ENCODE results near the gene TNS1. TPM values are rescaled to one million over a fixed set of nuclear protein-coding genes. Genes with fewer than 3 reads are reported as not detected.

Gene TNS1
- total RNA-seq, 3 donors from 2014 or later, result 0.50 to 1.2 (median 0.54) TPM

DNA sequence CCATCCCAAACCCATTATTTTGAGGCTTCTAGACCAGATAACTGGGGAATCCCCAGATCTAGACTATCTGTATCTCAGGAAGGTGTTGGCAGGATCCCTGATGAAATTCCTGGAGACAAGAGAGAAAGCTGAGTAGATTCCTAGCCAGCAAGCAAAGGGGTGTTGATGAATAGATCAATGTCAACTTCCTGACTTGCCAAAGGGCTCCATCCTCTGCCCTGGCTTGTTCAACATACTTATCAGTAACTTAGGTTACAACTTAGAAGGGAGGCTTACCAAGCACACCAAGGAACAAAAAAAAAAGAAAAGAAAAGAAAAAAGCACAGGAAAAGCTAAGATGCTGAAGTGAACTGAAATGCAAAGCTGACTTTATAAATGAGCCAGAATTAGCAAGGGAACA lies 53.3 kb downstream of the TNS1 start:
- no peak for ATAC-seq
- H3K4me3 Mint-ChIP-seq, result no peak overlapping the region

DNA sequence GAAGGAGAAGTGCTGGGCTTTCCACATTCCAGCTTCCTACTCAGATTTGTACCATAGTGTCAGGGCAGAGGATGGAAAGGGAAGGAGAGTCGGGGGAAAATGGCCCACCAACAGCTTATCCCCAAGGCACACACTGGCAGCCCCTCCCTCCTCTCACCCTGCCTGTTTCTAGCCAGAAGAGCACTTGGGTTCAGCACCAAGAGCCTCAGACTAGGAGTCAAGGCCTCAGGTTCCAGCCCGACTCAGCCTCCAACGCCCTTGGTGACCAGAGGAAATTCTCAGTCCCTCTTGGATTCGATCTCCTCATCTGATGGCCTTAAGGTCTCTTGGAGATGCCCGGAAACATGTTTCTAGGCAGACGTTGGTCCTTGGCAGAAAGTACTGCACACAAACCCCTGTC lies 53.9 kb downstream of the TNS1 start:
- DNase-seq (no peak), ATAC-seq (no peak)
- Mint-ChIP-seq H3K4me1 (ENCODE audit: low read depth) (no peaks in the 10 kb centered on the region), H3K27me3 (ENCODE audit: low read depth) (peaks cover 14% of the 10 kb centered on the region), H3K4me3 (no peak overlapping the region), H3K9me3 (no peaks in the 10 kb centered on the region), H3K36me3 (ENCODE audit: insufficient read depth) (no peaks in the 10 kb centered on the region)

More for the DNA sequence above, 53.3 kb downstream of the TNS1 start:
- peaks cover 15% of the 10 kb centered on the region for H3K27me3 Mint-ChIP-seq (ENCODE audit: low read depth)
- no peaks in the 10 kb centered on the region for H3K4me1 Mint-ChIP-seq (ENCODE audit: low read depth)
- no peaks in the 10 kb centered on the region for H3K9me3 Mint-ChIP-seq
- no peak for DNase-seq
- no peaks in the 10 kb centered on the region for H3K36me3 Mint-ChIP-seq (ENCODE audit: insufficient read depth)

DNA sequence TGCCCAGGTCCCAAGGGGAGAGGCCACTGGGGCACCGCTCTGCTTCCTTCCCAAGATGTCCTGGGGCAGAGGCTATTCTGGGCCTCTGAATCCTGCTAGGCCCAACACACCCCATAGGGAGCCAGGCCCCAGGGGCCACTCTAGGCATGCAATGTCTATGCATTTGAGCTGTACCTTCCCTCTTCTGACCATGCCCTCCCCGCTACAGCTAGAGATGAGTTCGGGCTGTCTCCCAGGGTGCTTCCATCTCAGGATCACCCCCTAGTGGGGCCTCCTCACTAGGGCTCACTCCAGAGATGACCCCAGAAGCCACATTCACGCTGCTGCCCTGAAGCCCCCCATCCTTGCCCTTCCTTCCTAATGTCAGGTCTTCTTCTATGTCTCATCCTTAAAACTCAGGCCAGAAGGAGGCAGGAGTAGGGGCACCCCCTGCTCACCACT lies 54.4 kb downstream of the TNS1 start:
- Mint-ChIP-seq H3K4me1 (ENCODE audit: low read depth) (no peaks in the 10 kb centered on the region), H3K27me3 (ENCODE audit: low read depth) (peaks cover 11% of the 10 kb centered on the region), H3K4me3 (no peak overlapping the region), H3K36me3 (ENCODE audit: insufficient read depth) (no peaks in the 10 kb centered on the region), H3K9me3 (no peaks in the 10 kb centered on the region)
- DNase-seq (no peak), ATAC-seq (no peak)

DNA sequence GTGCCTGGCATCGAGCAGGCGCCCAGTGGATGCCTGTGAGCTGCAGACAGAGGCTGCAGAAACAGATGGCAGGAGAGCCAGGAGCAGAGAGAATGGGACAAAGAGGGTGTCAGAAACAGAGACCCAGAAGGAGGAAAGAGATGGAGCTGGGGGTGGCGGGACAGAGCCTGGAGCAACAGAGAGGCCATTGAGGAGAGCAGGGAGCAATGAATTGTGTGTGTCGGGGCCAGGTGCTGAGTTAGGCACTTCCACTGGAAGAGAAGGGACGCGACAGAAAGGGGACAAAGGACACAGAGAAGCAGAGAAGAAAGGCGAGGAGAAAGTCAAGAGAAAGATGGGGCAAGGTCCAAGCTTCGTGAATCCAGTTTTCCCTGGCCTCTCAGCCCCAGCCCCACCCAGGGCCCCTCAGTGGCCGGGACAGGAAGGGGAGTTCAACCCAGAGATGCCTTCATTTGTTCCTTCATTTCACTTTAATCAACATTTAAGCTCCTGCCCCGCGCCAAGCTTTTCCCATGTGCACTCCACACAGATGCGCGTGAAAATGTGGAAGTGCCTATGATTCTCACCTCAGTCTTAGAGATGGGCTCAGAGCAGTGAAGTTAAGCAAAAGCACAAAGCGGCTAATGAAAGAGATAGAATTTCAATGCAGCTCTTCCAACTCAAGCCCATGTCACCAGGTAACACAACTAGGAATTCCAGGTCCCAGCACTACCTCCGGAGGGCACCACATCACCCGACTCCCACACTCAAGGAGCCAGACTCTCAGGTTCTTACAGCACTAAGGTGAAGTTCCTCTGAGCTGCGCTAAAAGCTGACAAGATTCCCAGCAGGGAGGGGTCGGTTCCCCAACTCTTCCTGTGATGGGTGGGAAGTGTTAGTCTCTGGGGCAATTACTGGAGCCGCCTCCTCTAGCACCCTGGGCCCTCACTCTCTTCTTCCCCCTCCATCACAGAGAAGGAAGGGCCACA lies 55.1 kb downstream of the TNS1 start:
- Mint-ChIP-seq H3K4me3 (no peak overlapping the region), H3K27me3 (ENCODE audit: low read depth) (peaks cover 8% of the 10 kb centered on the region), H3K4me1 (ENCODE audit: low read depth) (no peaks in the 10 kb centered on the region), H3K36me3 (ENCODE audit: insufficient read depth) (no peaks in the 10 kb centered on the region), H3K9me3 (no peaks in the 10 kb centered on the region)
- DNase-seq, result no peak
- ATAC-seq, result no peak

DNA sequence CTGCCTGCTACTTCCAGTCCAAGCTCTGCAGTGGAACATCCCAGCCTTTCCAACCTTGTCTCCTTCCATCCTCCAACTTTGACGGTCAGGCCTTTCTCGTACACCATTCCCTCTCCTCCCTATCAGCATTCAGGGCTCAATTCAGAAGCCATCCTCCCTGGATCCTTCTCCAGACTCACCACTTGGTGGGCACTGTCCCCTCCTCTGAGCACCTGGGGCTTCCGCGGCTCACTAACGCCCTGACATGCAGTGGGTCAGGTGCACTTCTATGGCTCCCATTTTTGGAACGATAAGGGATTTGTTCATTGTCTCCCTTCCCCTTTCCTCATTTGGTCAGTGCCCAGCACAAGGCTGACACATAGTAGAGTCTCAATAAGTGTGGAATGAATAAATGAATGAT lies 56.7 kb downstream of the TNS1 start:
- Mint-ChIP-seq H3K9me3 (no peaks in the 10 kb centered on the region), H3K36me3 (ENCODE audit: insufficient read depth) (no peaks in the 10 kb centered on the region), H3K4me3 (no peak overlapping the region), H3K27me3 (ENCODE audit: low read depth) (peaks cover 10% of the 10 kb centered on the region), H3K4me1 (ENCODE audit: low read depth) (no peaks in the 10 kb centered on the region)
- no peak for ATAC-seq
- no peak for DNase-seq

DNA sequence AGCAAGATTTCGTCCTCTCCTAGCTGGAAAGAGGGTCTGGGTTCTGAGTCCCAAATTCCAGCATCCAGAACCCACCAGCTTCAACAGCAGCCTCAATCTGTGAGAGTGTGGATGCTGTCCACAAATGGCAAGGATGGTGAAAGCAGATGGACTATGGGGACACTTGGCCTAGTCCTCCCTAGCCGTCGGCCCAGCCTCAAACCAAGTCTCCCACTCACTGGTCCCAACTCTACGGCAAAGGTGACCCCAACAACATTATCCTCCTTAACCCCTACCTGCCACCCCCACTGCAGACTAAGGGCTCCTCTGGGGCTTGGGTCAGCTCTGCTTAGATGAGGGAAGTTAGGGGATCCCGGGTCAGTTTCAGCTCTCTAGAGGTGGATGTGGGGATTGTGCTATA lies 57.3 kb downstream of the TNS1 start:
- Mint-ChIP-seq H3K36me3 (ENCODE audit: insufficient read depth) (no peaks in the 10 kb centered on the region), H3K4me1 (ENCODE audit: low read depth) (no peaks in the 10 kb centered on the region), H3K9me3 (no peaks in the 10 kb centered on the region), H3K4me3 (no peak overlapping the region), H3K27me3 (ENCODE audit: low read depth) (peaks cover 10% of the 10 kb centered on the region)
- DNase-seq, result no peak
- no peak for ATAC-seq

DNA sequence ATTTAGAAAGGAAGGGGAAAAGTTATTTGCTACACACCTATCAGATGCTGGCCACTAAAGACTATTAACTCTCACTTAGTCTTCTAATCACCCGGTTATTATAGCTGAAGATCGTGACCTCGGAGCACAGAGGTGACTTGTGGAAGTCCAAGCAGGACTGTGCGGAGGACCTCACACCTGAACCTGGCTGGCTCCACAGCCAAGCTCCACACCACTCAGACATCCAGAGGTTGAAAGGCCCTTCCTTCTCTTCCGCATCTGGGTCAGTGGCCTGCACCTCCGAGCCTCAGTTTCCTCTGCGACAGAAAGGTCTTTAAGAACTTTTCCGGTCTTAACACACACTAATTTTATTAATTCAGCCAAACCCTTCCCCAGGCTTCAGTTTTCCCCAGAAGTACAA lies 57.9 kb downstream of the TNS1 start:
- Mint-ChIP-seq H3K27me3 (ENCODE audit: low read depth) (peaks cover 13% of the 10 kb centered on the region), H3K4me1 (ENCODE audit: low read depth) (no peaks in the 10 kb centered on the region), H3K36me3 (ENCODE audit: insufficient read depth) (no peaks in the 10 kb centered on the region), H3K9me3 (no peaks in the 10 kb centered on the region), H3K4me3 (no peak overlapping the region)
- no peak for DNase-seq
- no peak for ATAC-seq

DNA sequence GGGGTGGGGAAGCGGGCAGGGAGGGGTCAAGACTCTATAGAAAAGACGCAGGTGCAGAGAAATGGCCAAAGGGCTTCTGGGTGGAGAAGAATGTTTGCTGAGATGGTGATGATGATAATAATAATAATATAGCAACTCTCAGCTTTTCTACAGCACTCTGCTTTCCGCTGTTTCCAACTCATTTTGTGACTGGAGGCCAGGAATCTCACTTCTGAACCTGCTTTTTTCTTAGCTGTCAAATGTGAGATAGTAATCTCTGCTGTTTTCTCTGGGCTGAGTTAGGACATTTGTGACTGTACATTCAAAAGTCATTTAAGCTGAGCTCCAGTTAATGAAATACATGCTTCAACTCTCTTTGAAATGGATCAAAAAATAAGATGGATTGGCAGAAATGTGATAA lies 58.4 kb downstream of the TNS1 start:
- no peaks in the 10 kb centered on the region for H3K9me3 Mint-ChIP-seq
- peaks cover 13% of the 10 kb centered on the region for H3K27me3 Mint-ChIP-seq (ENCODE audit: low read depth)
- H3K4me1 Mint-ChIP-seq (ENCODE audit: low read depth), result no peaks in the 10 kb centered on the region
- DNase-seq, result no peak
- no peak for ATAC-seq
- no peaks in the 10 kb centered on the region for H3K36me3 Mint-ChIP-seq (ENCODE audit: insufficient read depth)
- H3K4me3 Mint-ChIP-seq, result no peak overlapping the region

DNA sequence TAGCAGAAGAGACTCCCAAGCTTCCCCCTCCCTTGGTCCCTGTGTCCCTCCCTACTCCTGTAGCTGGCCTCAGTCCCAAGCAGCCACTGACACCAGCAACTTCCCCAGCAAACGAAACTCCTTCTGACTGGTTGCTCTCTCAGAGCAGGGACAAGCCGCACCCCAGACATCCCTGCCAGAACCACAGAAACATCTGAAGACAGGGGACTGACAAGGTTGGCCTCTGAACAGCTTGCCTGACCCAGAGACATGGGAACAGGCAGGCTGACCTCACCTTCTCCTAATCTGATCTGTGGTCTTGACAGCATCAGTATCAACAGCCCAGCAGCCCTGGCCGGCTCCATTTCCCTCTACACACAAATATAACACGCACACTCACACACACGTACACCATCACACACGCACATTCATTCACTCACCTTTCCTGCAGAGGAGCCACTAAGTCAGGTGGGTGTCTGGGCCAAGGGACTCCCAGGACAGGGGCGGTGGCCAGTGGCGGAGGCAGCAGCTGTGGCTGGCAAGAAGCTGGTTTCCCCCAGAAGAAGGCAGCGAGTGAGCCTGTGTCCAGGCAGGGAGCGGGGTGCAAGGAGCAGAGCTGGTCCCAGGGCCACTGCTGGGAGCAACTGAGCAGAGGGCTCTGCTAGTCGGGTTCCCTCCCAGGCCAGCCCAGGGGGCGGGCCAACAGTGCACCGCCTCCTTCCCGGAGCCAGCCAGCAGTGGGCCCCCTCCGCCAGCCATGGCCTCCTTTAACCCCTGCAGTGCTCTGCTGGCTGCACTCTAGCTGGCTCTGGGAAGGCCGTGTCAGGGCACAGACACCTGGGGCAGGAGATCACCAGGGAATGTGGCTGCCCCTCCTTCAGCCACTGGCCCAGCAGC lies 59.1 kb downstream of the TNS1 start:
- ATAC-seq, result peak; percentile 47 to 59
- H3K4me3 Mint-ChIP-seq, result no peak overlapping the region
- no peaks in the 10 kb centered on the region for H3K4me1 Mint-ChIP-seq (ENCODE audit: low read depth)

DNA sequence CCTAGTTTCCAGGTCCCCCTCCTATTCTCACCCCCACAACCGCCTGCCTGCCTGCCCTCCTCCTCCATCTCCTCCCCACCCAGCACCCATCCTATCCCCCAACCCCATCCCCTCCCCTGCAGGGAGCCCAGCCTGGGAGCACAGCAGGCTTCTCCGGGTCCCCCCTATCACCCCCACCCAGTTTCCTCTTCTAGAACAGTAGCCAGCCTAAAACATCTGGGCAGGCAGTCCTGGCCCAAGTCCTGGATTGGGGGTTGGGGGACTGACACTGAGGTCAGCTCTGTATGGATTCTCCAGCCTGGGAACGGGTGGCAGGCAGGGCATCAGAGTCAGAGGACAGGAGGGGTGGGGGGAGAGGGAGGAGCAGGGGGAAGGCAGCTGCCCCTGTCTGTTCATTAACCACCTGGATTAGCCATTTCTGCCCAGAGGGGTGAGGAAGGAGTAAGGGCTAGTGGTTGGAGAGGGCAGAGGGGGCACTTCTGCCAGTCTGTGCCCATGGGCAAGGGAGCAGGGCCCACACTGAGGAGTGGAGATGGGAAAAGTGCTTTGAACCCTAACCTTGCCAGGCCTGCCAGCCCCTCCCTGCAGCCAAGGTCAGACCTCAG lies 60.0 kb downstream of the TNS1 start:
- Mint-ChIP-seq H3K4me1 (ENCODE audit: low read depth) (no peaks in the 10 kb centered on the region), H3K27me3 (ENCODE audit: low read depth) (peaks cover 13% of the 10 kb centered on the region), H3K4me3 (no peak overlapping the region), H3K9me3 (no peaks in the 10 kb centered on the region), H3K36me3 (ENCODE audit: insufficient read depth) (no peaks in the 10 kb centered on the region)
- ATAC-seq (no peak), DNase-seq (no peak)

More for the DNA sequence above, 59.1 kb downstream of the TNS1 start:
- Mint-ChIP-seq H3K36me3 (ENCODE audit: insufficient read depth) (no peaks in the 10 kb centered on the region), H3K27me3 (ENCODE audit: low read depth) (peaks cover 13% of the 10 kb centered on the region), H3K9me3 (no peaks in the 10 kb centered on the region)
- DNase-seq, result no peak

DNA sequence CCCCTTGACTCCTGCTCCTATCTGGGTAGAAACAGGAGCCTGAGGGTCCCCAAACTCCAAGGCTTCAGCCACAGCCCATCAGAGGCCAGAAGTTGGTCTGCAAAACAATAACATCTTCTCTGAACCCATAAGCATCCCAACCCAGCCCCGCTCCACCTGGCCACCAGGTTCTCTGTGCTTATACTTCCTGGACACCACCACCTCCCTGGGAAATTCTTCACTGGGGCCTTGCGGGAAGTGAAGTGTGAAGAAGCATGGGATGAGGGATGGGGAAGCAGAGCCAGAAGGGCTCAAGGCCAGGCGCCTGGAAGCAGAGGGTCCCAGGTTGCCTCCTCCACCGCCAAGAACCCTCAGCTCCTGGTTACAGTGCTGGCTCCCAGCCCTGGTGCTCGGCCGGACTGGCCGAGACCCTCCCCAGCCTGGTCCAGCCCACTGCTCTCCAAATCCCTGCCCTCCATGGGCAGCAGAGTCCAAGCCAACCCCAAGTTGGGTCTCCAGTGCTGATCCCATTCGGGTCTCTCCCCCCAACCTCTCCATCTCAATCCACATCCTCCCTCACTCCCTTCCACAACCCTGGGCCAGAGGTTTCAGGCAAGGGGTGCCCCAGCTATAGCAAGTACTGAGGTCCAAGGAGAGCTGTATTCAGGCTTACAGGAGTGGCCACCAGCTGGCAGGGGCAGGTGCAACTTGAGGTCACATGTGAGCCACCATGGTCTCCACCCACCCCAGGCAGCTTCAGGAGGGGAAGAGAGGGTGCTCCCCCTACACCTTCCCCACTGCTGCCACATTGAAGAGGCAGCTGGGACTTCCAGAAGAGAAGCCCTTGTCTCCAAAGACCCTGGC lies 60.7 kb downstream of the TNS1 start:
- no peak for DNase-seq
- H3K27me3 Mint-ChIP-seq (ENCODE audit: low read depth), result peaks cover 10% of the 10 kb centered on the region
- no peak for ATAC-seq
- no peak overlapping the region for H3K4me3 Mint-ChIP-seq
- H3K4me1 Mint-ChIP-seq (ENCODE audit: low read depth), result no peaks in the 10 kb centered on the region
- H3K9me3 Mint-ChIP-seq, result no peaks in the 10 kb centered on the region
- no peaks in the 10 kb centered on the region for H3K36me3 Mint-ChIP-seq (ENCODE audit: insufficient read depth)

DNA sequence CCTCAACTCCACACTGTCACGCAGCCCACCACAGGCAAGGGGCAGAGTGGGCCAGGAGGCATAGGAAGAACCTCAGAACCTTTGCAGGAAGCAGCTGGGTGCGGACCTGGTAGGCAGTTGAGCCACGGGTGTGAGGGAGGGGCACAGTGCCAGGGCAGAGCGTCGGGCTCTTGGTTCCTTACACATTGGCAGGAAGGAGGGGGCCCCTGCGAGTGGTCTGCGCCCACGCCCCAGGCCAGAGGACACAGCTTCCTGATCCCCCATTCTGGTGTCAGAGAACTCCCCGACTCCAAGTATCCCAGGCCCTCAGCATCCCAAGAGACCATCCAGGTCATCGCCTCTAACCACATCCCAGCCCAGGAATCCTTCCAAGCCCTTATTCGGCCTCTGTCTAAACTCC lies 61.5 kb downstream of the TNS1 start:
- DNase-seq, result no peak
- H3K36me3 Mint-ChIP-seq (ENCODE audit: insufficient read depth), result no peaks in the 10 kb centered on the region
- no peak overlapping the region for H3K4me3 Mint-ChIP-seq
- H3K27me3 Mint-ChIP-seq (ENCODE audit: low read depth), result peaks cover 10% of the 10 kb centered on the region
- ATAC-seq, result no peak
- H3K9me3 Mint-ChIP-seq, result no peaks in the 10 kb centered on the region
- no peaks in the 10 kb centered on the region for H3K4me1 Mint-ChIP-seq (ENCODE audit: low read depth)

DNA sequence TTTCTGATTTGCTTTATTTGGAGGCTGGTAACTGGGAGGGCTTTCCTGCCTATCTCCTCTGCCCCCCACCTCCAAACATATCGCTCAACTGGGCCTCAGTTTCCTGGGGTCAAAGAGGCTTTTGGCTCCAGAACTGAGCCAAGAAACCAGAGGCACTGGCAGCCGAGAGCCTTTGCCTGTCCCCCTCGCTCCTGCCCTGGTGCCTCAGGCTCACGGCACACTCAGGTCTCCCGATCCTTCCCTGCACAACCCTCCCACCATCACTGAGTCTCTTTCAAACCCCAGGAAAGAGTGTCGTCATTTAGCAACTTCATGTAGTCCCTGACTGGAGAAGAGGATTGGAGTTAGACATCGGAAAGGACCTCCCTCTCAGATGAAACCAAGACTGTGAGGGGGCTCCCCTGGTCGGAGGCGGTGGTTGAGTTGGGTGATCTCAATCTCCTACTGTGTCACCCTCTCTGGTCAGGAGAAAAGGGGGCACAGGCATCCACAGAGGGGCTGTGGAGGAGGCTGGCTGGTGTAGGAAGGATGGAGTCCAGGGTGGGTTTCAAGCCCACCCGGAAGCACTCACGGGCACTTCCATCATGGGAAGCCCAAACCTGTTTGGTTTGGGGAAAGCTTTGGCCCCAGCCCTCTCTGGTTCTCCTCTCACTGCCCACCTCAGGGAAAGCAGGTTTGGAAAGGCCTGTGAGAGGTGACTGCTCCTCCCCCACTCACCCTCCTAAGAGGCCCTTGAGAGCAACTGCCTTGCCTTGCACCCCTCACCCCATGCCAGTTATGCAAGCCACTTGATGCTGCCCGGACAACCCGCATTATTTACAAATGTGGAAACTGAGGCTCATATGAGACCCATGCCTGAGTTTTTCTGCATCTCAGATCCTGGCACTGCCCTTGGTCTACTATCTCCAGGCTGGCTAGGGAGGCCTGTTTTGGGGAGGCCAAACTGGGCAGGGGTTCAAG lies 62.3 kb downstream of the TNS1 start:
- DNase-seq (no peak), ATAC-seq (no peak)
- H3K9me3 Mint-ChIP-seq, result no peaks in the 10 kb centered on the region
- no peaks in the 10 kb centered on the region for H3K4me1 Mint-ChIP-seq (ENCODE audit: low read depth)
- H3K27me3 Mint-ChIP-seq (ENCODE audit: low read depth), result peaks cover 10% of the 10 kb centered on the region
- no peak overlapping the region for H3K4me3 Mint-ChIP-seq
- H3K36me3 Mint-ChIP-seq (ENCODE audit: insufficient read depth), result no peaks in the 10 kb centered on the region

Data from activated T-cell treated with anti-CD3 and anti-CD28 coated beads, Interleukin-2, amount 50 U/mL, for 4 hours (primary cell).